ENCODE data around the gene CHST11. TPM values are rescaled to one million over a fixed set of nuclear protein-coding genes. Genes with fewer than 3 reads are reported as not detected.

Gene CHST11
- total and polyA plus RNA-seq, 2 donors from 2014 or later, result 2.0 to 23.3 TPM

DNA sequence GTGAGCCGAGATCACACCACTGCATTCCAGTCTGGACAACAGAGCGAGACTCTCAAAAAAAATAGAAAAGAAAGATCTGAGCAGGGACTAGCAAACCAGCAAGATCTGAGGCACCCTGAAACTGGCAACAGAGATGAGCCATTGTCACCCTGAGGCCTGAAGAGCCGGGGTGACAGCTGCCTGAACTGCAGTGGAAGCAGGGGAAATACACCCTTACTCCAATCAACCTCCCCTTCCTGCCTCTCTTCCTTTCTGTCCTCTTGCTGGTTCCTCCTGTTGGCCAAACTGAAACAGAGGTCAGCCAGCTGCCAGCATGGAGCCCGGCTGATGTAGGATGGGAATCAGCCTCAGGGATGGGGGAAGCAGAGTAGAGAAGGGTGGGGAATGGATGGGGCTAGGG is 192.0 kb downstream of the CHST11 start:
- TF ChIP-seq, protein P1, sequence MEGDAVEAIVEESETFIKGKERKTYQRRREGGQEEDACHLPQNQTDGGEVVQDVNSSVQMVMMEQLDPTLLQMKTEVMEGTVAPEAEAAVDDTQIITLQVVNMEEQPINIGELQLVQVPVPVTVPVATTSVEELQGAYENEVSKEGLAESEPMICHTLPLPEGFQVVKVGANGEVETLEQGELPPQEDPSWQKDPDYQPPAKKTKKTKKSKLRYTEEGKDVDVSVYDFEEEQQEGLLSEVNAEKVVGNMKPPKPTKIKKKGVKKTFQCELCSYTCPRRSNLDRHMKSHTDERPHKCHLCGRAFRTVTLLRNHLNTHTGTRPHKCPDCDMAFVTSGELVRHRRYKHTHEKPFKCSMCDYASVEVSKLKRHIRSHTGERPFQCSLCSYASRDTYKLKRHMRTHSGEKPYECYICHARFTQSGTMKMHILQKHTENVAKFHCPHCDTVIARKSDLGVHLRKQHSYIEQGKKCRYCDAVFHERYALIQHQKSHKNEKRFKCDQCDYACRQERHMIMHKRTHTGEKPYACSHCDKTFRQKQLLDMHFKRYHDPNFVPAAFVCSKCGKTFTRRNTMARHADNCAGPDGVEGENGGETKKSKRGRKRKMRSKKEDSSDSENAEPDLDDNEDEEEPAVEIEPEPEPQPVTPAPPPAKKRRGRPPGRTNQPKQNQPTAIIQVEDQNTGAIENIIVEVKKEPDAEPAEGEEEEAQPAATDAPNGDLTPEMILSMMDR (IDR thresholded peaks at IDR 0.05; ENCODE audit: borderline replicate concordance, extremely low read depth, insufficient read depth), result no peak
- DNase-seq (no peak), FAIRE-seq (no peak)
- no peak overlapping the region for H3K27ac ChIP-seq (ENCODE audit: low read depth in 2 of 2, low read length in 2 of 2)
- H3K36me3 ChIP-seq (ENCODE audit: control insufficient read depth in 2 of 3, insufficient read depth in 3 of 3, low read length in 3 of 3), result no peaks in the 10 kb centered on the region
- H3K4me3 ChIP-seq (ENCODE audit: low read length in 3 of 3), result no peak overlapping the region
- no peaks in the 10 kb centered on the region for H3K4me1 ChIP-seq (ENCODE audit: control insufficient read depth in 2 of 3, insufficient read depth in 2 of 3, low read depth in 1 of 3, low read length in 3 of 3)
- H3K27me3 ChIP-seq (ENCODE audit: control insufficient read depth, insufficient read depth, low read length), result no peaks in the 10 kb centered on the region
- H3K9ac ChIP-seq (ENCODE audit: low read length in 3 of 3), result no peak overlapping the region
- intact Hi-C loops (cut with DNase I), result no loop called here
- no peaks in the 10 kb centered on the region for H3K9me3 ChIP-seq (ENCODE audit: control insufficient read depth in 2 of 3, insufficient read depth in 1 of 3, low read length in 3 of 3)

DNA sequence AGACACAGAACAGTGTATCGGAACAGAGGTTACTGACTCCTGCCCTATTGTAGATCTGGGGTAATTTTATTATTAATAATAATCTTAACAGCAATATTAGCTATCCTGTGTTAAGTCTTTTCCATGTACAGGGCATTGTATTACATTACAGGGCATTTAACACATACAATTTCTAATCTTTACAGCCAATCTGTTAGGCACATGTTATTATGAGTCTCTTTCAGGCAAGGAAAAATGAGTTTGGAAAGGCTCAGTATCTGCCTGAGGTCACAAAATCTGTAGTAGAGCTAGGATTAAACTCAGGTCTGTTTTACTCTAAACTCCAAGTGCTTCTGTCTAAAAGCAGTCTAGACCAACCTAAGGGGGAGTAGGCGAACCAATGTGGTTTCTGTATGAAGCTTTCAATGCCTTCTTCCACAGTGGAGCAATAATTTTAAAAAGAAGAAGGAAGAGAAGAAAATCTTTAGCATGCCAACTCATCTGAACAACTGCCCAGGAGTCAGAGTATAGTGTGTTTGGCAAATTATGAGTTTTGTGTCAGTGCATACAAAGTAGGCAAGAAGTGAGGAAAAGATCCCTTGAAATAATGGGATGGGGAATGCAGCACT is 192.6 kb downstream of the CHST11 start:
- FAIRE-seq, result no peak

DNA sequence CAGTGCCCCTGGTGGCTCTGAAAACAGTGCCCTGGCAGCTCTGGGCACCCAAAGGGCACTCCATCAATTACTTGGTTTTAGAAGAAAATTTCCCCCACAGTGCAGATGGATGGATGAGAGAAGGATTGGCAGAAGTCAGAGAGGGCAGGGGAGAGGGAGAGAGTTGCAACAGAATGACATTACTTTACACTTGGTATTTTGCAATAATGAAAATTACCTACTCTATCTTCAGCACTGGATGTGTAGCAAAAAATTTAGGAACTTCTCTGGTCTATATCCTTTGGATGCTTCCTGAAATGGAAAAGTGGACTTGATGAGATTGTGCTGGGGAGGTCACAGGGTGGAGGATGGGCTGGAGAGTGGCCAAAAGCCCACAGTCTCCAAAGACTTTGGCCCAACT is 193.2 kb downstream of the CHST11 start:
- Histone ChIP-seq H3K4me3 (ENCODE audit: low read length in 3 of 3) (no peak overlapping the region), H3K27me3 (ENCODE audit: control insufficient read depth, insufficient read depth, low read length) (no peaks in the 10 kb centered on the region), H3K36me3 (ENCODE audit: control insufficient read depth in 2 of 3, insufficient read depth in 3 of 3, low read length in 3 of 3) (no peaks in the 10 kb centered on the region), H3K9ac (ENCODE audit: low read length in 3 of 3) (no peak overlapping the region), H3K4me1 (ENCODE audit: control insufficient read depth in 2 of 3, insufficient read depth in 2 of 3, low read depth in 1 of 3, low read length in 3 of 3) (no peaks in the 10 kb centered on the region), H3K9me3 (ENCODE audit: control insufficient read depth in 2 of 3, insufficient read depth in 1 of 3, low read length in 3 of 3) (no peaks in the 10 kb centered on the region), H3K27ac (ENCODE audit: low read depth in 2 of 2, low read length in 2 of 2) (no peak overlapping the region)
- intact Hi-C loops (cut with DNase I), result no loop called here
- TF ChIP-seq, protein P1 (IDR thresholded peaks at IDR 0.05; ENCODE audit: borderline replicate concordance, extremely low read depth, insufficient read depth), result no peak
- no peak for DNase-seq
- no peak for FAIRE-seq

More for the DNA sequence above, 192.6 kb downstream of the CHST11 start:
- Histone ChIP-seq H3K4me3 (ENCODE audit: low read length in 3 of 3) (no peak overlapping the region), H3K9me3 (ENCODE audit: control insufficient read depth in 2 of 3, insufficient read depth in 1 of 3, low read length in 3 of 3) (no peaks in the 10 kb centered on the region), H3K27me3 (ENCODE audit: control insufficient read depth, insufficient read depth, low read length) (no peaks in the 10 kb centered on the region), H3K27ac (ENCODE audit: low read depth in 2 of 2, low read length in 2 of 2) (no peak overlapping the region), H3K9ac (ENCODE audit: low read length in 3 of 3) (no peak overlapping the region), H3K36me3 (ENCODE audit: control insufficient read depth in 2 of 3, insufficient read depth in 3 of 3, low read length in 3 of 3) (no peaks in the 10 kb centered on the region), H3K4me1 (ENCODE audit: control insufficient read depth in 2 of 3, insufficient read depth in 2 of 3, low read depth in 1 of 3, low read length in 3 of 3) (no peaks in the 10 kb centered on the region)
- TF ChIP-seq, protein P1 (IDR thresholded peaks at IDR 0.05; ENCODE audit: borderline replicate concordance, extremely low read depth, insufficient read depth), result no peak
- no peak for DNase-seq
- intact Hi-C loops (cut with DNase I), result no loop called here

DNA sequence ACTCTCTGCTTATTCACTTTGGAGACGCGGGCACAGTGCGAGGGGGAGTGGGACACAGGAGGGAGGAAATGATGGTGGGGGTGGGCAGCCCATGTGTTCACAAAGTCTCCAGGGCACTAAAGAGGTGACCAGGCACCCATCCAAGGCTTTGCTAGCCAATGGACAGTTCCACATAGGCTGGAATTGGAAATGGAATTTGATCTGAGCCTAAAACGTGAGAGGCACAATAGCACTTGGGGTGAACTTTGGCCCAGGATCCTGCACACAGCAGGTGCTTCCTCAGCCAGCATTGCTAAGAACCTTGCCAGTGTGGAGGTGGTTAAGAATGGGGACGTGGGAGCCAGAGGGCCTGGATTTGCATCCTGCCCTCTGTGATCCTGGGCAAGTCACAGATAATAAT is 193.8 kb downstream of the CHST11 start:
- TF ChIP-seq, protein P1 (IDR thresholded peaks at IDR 0.05; ENCODE audit: borderline replicate concordance, extremely low read depth, insufficient read depth), result no peak
- FAIRE-seq (no peak), DNase-seq (no peak)
- Histone ChIP-seq H3K27me3 (ENCODE audit: control insufficient read depth, insufficient read depth, low read length) (no peaks in the 10 kb centered on the region), H3K9ac (ENCODE audit: low read length in 3 of 3) (no peak overlapping the region), H3K36me3 (ENCODE audit: control insufficient read depth in 2 of 3, insufficient read depth in 3 of 3, low read length in 3 of 3) (no peaks in the 10 kb centered on the region), H3K4me3 (ENCODE audit: low read length in 3 of 3) (no peak overlapping the region), H3K27ac (ENCODE audit: low read depth in 2 of 2, low read length in 2 of 2) (no peak overlapping the region), H3K4me1 (ENCODE audit: control insufficient read depth in 2 of 3, insufficient read depth in 2 of 3, low read depth in 1 of 3, low read length in 3 of 3) (no peaks in the 10 kb centered on the region), H3K9me3 (ENCODE audit: control insufficient read depth in 2 of 3, insufficient read depth in 1 of 3, low read length in 3 of 3) (no peaks in the 10 kb centered on the region)
- intact Hi-C loops (cut with DNase I), result no loop called here
